Body of pancreas (tissue), 4 donors: Measurements from ENCODE around the gene PRKAB2. TPM values are rescaled to one million over a fixed set of nuclear protein-coding genes. Genes with fewer than 3 reads are reported as not detected.

Experiments used
- ATAC-seq: fragments of 150-250 bp; one replicate; pipeline ENCODE4 v1.9.1; 2016
- DNase-seq, 4 donors: peaks; one replicate each; pipeline ENCODE4 v3.0.0-alpha.2; 2019
- H3K27ac ChIP-seq, 4 donors: fragments of 200-600 bp; sonication (generic); 1 replicate in 3 of 4; 2 replicates in 1 of 4; pipeline versions ENCODE4 v1.5.1 to v1.6.1; 2016 to 2019; ENCODE audit warnings: mild to moderate bottlenecking in 1 of 4, mixed read lengths in 1 of 4, moderate library complexity in 1 of 4
- H3K27me3 ChIP-seq, 2 donors: fragments of 200-600 bp; sonication (generic); one replicate each; pipeline ENCODE4 v1.6.0; 2016; ENCODE audit warnings: mild to moderate bottlenecking in 1 of 2
- H3K36me3 ChIP-seq, 2 donors: fragments of 200-600 bp; sonication (generic); replicated peaks in 1 of 2; 2 replicates each; pipeline ENCODE4 v1.5.1; 2016; ENCODE audit warnings: low read depth in 2 of 2; ENCODE audit not compliant: insufficient read depth in 1 of 2
- H3K4me1 ChIP-seq: fragments of 200-600 bp; sonication (generic); one replicate; pipeline ENCODE4 v1.6.0; 2016
- H3K4me3 ChIP-seq, 2 donors: fragments of 200-600 bp; sonication (generic); 1 replicate in 1 of 2; 2 replicates in 1 of 2; pipeline ENCODE4 v1.5.1; 2016 to 2019
- H3K9me3 ChIP-seq, 3 donors: fragments of 200-600 bp; sonication (generic); 1 replicate in 2 of 3; 2 replicates in 1 of 3; pipeline ENCODE4 v1.5.1; 2016
- POLR2A ChIP-seq, 3 donors: fragments of 450-650 bp; IDR thresholded peaks; one replicate each; pipeline ENCODE4 v1.6.1; 2016; ENCODE audit warnings: antibody characterized with exemption in 3 of 3, mild to moderate bottlenecking in 2 of 3
- WGBS, 2 donors: methylation state at CpG; one replicate each; pipeline ENCODE4 v1.1.5; 2017; 5-methylcytosine and 5-hydroxymethylcytosine counted together
- intact Hi-C: fragments of 100-400 bp; cut with DNase I; formaldehyde crosslinking; loops from one replicate; pipeline ENCODE4 v1.15.1; 2023
- total RNA-seq, 2 donors: library from RNA; depleted of rRNA; stranded (reverse); fragments of >200 nt; gene quantifications; one replicate each; pipeline ENCODE4 v1.1.0, GENCODE V29; 2016
- TF ChIP-seq, protein P1 (sequence below), 7 experiments: fragments of 450-650 bp in 4 of 7; fragments of 200-600 bp in 3 of 7; sonication (generic) in 3 of 7; IDR thresholded peaks; one replicate each; pipeline ENCODE4 v1.5.1; 2016 to 2019; ENCODE audit warnings: antibody characterized with exemption in 7 of 7

Gene PRKAB2
- total RNA-seq, 2 donors from 2014 or later: 11.9 to 19.5 TPM

- peak overlapping the region in 3 of 4 donors; percentile 93 to 94 (median 93) for H3K27ac ChIP-seq
- WGBS, 2 donors: 63 to 74% methylated on average over 6 of the region's 6 CpGs
- H3K4me1 ChIP-seq: peaks cover 54% of the 10 kb centered on the region
- no peaks in the 10 kb centered on the region for H3K27me3 ChIP-seq
- no peaks in the 10 kb centered on the region for H3K9me3 ChIP-seq
- no peak for DNase-seq
- intact Hi-C loops: loop anchor here (10.0 kb wide), 1 partner anchor 75 kb away; the partner anchor contains the start of gene CHD1L
- H3K36me3 ChIP-seq: no peaks in the 10 kb centered on the region
- TF ChIP-seq, protein P1, sequence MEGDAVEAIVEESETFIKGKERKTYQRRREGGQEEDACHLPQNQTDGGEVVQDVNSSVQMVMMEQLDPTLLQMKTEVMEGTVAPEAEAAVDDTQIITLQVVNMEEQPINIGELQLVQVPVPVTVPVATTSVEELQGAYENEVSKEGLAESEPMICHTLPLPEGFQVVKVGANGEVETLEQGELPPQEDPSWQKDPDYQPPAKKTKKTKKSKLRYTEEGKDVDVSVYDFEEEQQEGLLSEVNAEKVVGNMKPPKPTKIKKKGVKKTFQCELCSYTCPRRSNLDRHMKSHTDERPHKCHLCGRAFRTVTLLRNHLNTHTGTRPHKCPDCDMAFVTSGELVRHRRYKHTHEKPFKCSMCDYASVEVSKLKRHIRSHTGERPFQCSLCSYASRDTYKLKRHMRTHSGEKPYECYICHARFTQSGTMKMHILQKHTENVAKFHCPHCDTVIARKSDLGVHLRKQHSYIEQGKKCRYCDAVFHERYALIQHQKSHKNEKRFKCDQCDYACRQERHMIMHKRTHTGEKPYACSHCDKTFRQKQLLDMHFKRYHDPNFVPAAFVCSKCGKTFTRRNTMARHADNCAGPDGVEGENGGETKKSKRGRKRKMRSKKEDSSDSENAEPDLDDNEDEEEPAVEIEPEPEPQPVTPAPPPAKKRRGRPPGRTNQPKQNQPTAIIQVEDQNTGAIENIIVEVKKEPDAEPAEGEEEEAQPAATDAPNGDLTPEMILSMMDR (IDR thresholded peaks at IDR 0.05): no peak
- no peak for TF ChIP-seq POLR2A (IDR thresholded peaks at IDR 0.05)
- no peak overlapping the region for H3K4me3 ChIP-seq
- ATAC-seq: no peak
Measured at GRCh38 chr1:147169840-147170674, 2.2 kb downstream of the PRKAB2 start.

- intact Hi-C loops: no loop called here
- no peaks in the 10 kb centered on the region for H3K9me3 ChIP-seq
- no peaks in the 10 kb centered on the region for H3K27me3 ChIP-seq
- 25 to 29% methylated on average over 3 of the region's 3 CpGs for WGBS, 2 donors
- H3K27ac ChIP-seq: peak overlapping the region in 2 of 4 donors; percentile 46 to 93
- H3K4me1 ChIP-seq: peaks cover 47% of the 10 kb centered on the region
- ATAC-seq: no peak
- TF ChIP-seq, protein P1 (IDR thresholded peaks at IDR 0.05): no peak
- no peak for TF ChIP-seq POLR2A (IDR thresholded peaks at IDR 0.05)
- H3K36me3 ChIP-seq: no peaks in the 10 kb centered on the region
- H3K4me3 ChIP-seq: no peak overlapping the region
- DNase-seq: no peak
Measured at GRCh38 chr1:147169171-147169570, 3.1 kb downstream of the PRKAB2 start.

DNA sequence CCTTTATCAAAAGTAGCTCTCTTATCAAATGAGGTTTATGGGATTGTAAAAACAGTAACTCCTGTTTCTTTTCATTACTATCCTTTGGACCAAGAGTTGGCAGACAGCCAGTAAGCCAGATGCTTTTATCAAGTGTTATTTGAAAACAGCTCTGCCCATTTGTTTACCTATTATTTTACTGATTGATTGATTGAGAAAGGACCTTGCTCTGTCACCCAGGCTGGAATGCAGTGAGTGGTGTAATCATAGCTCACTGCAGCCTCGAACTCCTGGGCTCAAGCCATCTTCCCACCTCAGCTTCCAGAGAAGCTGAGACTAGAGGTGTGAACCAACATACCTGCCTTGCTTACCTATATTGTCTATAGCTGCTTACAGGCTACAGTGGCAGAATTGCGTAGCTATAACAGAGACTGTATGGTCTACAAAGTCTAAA, 3.6 kb downstream of the PRKAB2 start:
- intact Hi-C loops: no loop called here
- TF ChIP-seq, protein P1 (IDR thresholded peaks at IDR 0.05): no peak
- TF ChIP-seq POLR2A (IDR thresholded peaks at IDR 0.05): no peak
- 19 to 27% methylated on average over 2 of the region's 2 CpGs for WGBS, 2 donors
- Histone ChIP-seq H3K4me1 (peaks cover 42% of the 10 kb centered on the region), H3K9me3 (no peaks in the 10 kb centered on the region), H3K27me3 (no peaks in the 10 kb centered on the region), H3K4me3 (no peak overlapping the region), H3K36me3 (no peaks in the 10 kb centered on the region), H3K27ac (peak overlapping the region in 2 of 4 donors; percentile 46 to 93)
- peak; percentile 68 to 84 (median 72) for DNase-seq
- ATAC-seq: no peak

DNA sequence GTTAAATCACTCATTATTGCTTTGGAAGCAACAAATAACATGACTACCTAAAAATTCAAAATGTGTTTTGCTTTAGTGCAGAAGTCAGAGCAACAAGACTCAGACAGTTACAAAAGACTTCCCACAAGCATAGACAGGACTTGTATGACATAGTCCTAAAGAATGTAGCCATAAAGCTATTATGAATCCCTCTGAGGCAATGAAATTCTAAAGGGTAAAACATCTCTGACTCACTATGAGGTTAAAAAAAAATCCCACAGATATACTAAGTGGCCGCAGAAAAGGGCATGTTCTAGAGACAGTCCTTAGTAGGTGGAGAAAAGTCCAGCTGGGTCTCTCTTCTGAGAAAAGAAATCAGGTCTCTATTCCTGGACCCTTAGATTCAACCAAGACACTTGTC, 4.9 kb downstream of the PRKAB2 start:
- TF ChIP-seq POLR2A (IDR thresholded peaks at IDR 0.05): no peak
- TF ChIP-seq, protein P1 (IDR thresholded peaks at IDR 0.05): no peak
- no peaks in the 10 kb centered on the region for H3K36me3 ChIP-seq
- no peak overlapping the region for H3K27ac ChIP-seq
- peaks cover 37% of the 10 kb centered on the region for H3K4me1 ChIP-seq
- DNase-seq (no peak), ATAC-seq (no peak)
- 71 to 90% methylated on average over 1 of the region's 1 CpG for WGBS, 2 donors
- no peaks in the 10 kb centered on the region for H3K9me3 ChIP-seq
- no peak overlapping the region for H3K4me3 ChIP-seq
- no peaks in the 10 kb centered on the region for H3K27me3 ChIP-seq
- intact Hi-C loops: no loop called here
